ENCODE results near the gene RCSD1. TPM values are rescaled to one million over a fixed set of nuclear protein-coding genes. Genes with fewer than 3 reads are reported as not detected.

Gene RCSD1
- total RNA-seq, 1 donor from 2014 or later: under 0.01 TPM

GRCh38 chr1:167722152-167722869 lies 92.3 kb downstream of the RCSD1 start:
- Histone ChIP-seq H3K4me3 (ENCODE audit: low read depth, low read length) (peak overlapping the region; percentile 69), H3K27me3 (ENCODE audit: control insufficient read depth, insufficient read depth, low read length) (no peaks in the 10 kb centered on the region), H3K36me3 (ENCODE audit: control insufficient read depth, insufficient read depth, low read length) (no peaks in the 10 kb centered on the region)
- DNase-seq (ENCODE audit: low read depth) (peak; percentile 54), FAIRE-seq (no peak)
- TF ChIP-seq CTCF (IDR thresholded peaks at IDR 0.05; ENCODE audit: insufficient read depth, low read length, severe bottlenecking): no peak

- H3K4me3 ChIP-seq (ENCODE audit: low read depth, low read length): peak overlapping the region; percentile 69
- H3K27me3 ChIP-seq (ENCODE audit: control insufficient read depth, insufficient read depth, low read length): no peaks in the 10 kb centered on the region
- no peak for TF ChIP-seq CTCF (IDR thresholded peaks at IDR 0.05; ENCODE audit: insufficient read depth, low read length, severe bottlenecking)
- no peaks in the 10 kb centered on the region for H3K36me3 ChIP-seq (ENCODE audit: control insufficient read depth, insufficient read depth, low read length)
- DNase-seq (ENCODE audit: low read depth) (no peak), FAIRE-seq (no peak)
Observed at GRCh38 chr1:167722870-167723251, 92.8 kb downstream of the RCSD1 start.

GRCh38 chr1:167723707-167724323 lies 93.8 kb downstream of the RCSD1 start:
- H3K4me3 ChIP-seq (ENCODE audit: low read depth, low read length): no peak overlapping the region
- no peaks in the 10 kb centered on the region for H3K36me3 ChIP-seq (ENCODE audit: control insufficient read depth, insufficient read depth, low read length)
- FAIRE-seq (no peak), DNase-seq (ENCODE audit: low read depth) (no peak)
- no peaks in the 10 kb centered on the region for H3K27me3 ChIP-seq (ENCODE audit: control insufficient read depth, insufficient read depth, low read length)
- TF ChIP-seq CTCF (IDR thresholded peaks at IDR 0.05; ENCODE audit: insufficient read depth, low read length, severe bottlenecking): no peak

- DNase-seq (ENCODE audit: low read depth) (no peak), FAIRE-seq (no peak)
- Histone ChIP-seq H3K27me3 (ENCODE audit: control insufficient read depth, insufficient read depth, low read length) (no peaks in the 10 kb centered on the region), H3K36me3 (ENCODE audit: control insufficient read depth, insufficient read depth, low read length) (peaks cover 2% of the 10 kb centered on the region), H3K4me3 (ENCODE audit: low read depth, low read length) (no peak overlapping the region)
- TF ChIP-seq CTCF (IDR thresholded peaks at IDR 0.05; ENCODE audit: insufficient read depth, low read length, severe bottlenecking): no peak
Observed at GRCh38 chr1:167726008-167726407, 96.0 kb downstream of the RCSD1 start.

GRCh38 chr1:167728818-167729410 lies 98.9 kb downstream of the RCSD1 start:
- H3K4me3 ChIP-seq (ENCODE audit: low read depth, low read length): no peak overlapping the region
- no peak for FAIRE-seq
- H3K36me3 ChIP-seq (ENCODE audit: control insufficient read depth, insufficient read depth, low read length): peaks cover 2% of the 10 kb centered on the region
- no peak for DNase-seq (ENCODE audit: low read depth)
- H3K27me3 ChIP-seq (ENCODE audit: control insufficient read depth, insufficient read depth, low read length): no peaks in the 10 kb centered on the region
- TF ChIP-seq CTCF (IDR thresholded peaks at IDR 0.05; ENCODE audit: insufficient read depth, low read length, severe bottlenecking): no peak
